Activated T-cell treated with anti-CD3 and anti-CD28 coated beads for 48 hours (primary cell): ENCODE results near the gene FAM78B.
A peak's percentile ranks its signal among the peaks of the same experiment; 100 is the strongest.

Experiments
- DNase-seq: peaks from one replicate; pipeline ENCODE4 v3.0.0-alpha.2; 2020; ENCODE audit warnings: low read depth

Gene FAM78B, protein sequence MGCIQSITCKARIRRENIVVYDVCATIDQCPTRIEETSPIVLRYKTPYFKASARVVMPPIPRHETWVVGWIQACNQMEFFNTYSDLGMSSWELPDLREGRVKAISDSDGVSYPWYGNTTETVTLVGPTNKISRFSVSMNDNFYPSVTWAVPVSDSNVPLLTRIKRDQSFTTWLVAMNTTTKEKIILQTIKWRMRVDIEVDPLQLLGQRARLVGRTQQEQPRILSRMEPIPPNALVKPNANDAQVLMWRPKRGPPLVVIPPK

DNA sequence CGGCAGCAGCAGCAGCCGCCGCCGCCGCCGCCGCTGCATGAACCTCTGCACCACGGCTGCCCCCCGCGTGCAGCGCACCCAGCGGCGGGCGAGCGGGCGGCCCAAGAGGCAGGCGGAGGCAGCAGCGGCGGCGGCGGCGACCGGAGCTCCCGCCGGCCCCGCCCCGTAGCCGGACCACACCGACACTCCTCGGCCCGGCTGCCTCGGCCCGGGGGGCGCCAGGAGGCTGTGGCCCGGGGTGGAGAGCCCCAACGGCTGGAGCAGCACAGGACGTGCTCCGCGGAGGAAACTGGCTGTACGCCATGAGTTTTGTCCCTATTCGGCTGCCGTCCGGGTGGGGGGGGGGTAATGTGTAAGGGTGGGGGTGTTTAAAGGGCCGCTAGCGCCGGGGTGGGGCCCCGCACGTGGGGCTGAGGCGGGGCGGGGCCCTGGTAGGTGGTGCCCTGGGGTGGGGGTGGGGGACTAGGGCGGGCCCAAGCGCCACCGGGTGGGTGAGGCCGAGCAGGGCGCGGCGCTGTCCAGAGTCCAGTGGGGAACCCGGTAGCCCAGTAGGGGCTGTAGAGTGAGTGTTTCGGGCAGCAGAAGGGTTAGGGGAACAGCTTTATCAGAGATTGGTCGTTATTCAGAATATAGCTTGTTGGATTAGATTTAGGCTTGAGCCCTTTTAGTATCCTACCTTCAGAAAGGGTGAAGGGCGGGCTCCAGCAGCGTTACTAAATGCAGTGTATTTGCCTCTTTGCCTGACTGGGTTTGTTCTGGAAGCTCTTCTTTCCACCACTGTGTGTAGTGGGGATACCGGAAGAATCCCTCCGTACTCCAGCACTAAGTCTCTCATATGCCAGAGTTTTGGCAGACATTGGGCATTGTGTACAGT lies at the start of gene FAM78B:
FAM78B (minus strand) TSS at position 304 of the 874 bp plus-strand sequence. CDS start 753 bp downstream, outside the sequence.
- DNase-seq: peak; percentile 53

DNA sequence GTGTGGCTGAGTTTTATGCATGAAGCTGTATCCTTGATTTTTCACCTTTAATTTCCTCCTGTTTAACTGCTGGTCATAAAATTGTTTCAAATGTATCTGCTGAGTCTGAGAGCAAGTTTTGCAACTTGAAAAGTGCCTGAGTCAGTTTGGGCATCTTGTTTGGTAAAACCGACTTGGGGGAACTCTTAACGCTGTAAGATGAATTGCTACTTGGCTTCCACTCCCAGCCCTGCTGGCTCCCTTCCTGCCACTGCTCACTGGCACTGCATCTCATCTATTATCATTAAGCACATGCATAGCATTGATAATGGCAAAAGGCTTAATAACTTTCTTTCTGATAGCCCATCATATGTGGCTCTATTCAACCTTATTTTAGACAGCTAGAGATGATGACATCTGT lies 35.7 kb upstream of the FAM78B start:
- no peak for DNase-seq

DNA sequence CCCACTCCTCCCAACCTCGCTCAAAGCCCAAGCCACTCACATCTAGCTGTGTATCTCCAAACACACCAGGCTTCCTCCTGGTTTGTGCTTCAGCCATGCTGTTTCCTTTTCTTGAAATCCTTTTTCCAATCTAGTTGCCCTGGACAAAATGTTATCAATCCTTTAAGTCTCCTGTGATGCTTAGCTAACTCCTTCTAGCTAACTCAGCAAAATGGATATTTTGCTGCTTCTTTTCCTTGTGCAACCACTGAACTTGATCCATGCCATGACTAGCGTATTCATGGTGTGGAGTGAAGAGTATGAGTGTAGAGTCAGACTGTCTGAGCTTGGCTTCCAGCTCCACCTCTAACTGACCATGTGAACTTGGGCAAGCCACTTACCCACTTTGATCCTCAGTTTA lies 33.9 kb upstream of the FAM78B start:
- DNase-seq: no peak

DNA sequence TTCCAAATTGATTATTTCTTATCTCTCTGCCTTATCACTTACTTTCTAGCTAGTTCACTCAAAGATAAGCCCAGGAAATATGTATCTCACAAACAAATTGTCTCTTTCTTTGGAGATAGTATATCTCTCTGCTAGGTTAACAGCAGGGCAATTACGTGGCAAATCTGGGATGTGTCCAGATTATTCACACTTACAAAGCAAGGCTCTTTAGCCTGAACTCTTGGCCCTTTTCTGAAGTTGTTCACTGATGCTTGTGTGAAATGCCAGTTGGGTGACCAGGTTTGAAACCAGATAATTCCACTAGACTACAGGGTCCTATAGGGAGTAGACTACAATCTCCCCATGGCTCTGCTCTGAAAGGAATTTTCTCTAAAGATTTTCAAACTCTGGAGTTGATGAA lies 30.8 kb upstream of the FAM78B start:
- DNase-seq: no peak

DNA sequence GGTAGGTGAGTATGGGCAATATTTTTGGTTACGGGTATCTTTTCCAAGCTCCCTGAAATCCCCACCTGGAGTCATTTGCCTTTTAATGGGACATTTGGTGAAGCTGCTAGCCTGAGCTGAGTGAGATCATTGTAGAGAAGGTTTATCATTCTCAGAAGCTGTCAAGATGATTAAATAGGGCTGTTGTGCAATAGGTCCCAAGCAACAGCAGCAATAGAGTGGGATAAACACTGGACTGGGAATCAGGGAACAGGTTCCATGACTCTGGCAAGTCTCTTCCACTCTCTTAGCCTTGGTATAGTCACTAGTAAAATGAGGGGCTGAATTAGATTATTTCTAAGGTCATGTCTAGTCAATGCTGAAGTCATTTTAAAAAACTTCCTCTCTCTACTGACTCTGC lies 30.3 kb upstream of the FAM78B start:
- no peak for DNase-seq

DNA sequence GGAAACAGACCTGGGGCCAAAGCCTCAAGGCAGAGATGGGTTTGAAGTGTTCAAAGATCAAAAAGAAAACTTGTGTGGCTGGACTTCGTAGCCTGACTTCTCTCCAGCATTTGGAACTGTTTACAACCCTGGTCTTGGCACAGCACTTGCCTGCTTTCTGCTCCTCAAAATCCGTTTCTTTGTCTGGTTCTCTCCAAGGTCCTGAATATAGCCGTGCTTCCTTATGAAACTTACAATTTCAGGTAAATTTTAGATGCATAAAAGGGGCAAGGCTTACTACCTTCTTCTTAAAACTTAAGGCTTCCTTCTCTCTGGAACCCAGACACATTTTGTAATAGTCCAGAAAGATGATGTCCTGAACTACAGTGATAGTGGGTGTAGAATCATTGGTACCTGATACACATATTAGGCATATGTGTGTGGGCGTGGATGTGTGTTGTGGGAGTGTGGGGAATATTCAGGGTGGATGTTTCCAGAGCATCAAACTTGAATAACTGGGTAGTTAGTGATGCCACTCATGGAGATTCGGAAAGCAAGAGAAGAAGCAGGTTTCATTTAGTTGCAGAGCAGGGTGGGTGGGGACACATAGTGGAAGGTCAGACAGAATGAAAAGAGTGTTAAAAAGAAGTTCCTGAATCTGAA lies 26.4 kb upstream of the FAM78B start:
- DNase-seq: no peak

DNA sequence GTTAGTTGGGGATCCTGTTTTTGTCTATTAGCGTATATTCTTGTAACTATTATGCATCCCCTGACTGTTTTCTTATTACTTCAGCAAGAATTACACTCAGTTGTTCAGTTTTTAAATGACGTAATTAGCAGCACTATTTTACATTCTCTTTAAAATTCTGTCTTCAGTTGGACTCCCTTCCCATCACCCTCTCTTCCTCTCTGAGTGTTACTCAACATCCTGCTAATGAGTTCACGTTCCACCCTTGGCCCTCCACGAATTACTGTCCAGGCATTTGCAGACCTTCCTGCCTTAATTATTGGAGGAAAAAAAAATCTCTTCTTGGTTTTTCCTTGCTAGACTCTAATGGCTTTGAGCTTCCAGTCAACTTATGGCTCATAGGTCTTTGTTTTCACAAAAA lies 23.6 kb upstream of the FAM78B start:
- no peak for DNase-seq

DNA sequence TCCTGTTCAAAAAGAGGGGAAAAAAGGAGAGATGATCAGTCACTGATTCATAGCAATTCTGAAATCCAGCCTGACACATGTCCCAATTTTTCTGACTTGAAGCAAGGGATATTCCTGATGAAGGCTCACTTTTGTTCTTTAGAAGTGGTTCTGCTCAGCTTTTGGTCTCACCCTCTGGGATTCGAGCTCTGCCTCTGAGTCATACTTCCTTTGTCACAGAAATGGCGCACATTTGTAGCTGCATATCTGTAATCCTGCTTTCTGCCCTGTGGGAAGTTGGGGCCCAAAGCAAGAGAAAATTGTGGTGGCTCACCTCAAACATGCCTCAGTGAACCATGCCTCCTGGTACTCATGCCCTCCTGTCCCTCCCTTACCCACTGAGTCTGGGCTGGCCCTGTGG lies 22.3 kb upstream of the FAM78B start:
- no peak for DNase-seq

DNA sequence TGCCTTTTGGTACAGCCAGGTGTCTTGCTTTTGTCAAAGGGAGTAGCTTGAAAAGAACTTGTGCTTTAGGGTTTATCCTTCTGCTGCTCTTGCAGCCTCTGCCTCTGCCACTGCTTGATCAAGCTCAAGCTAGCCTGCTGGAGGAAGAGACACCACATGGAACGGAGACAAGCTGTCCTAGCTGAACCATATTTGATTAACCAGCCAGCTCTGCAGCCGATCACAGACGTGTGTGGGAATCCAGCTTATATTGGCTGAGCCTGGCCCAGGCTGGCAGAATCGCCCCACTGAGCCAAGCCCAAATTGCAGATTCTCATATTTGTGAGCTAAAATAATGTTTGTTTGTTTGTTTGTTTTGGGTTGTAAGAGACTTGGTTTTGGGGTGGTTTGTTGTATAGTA lies 18.7 kb upstream of the FAM78B start:
- DNase-seq: no peak

DNA sequence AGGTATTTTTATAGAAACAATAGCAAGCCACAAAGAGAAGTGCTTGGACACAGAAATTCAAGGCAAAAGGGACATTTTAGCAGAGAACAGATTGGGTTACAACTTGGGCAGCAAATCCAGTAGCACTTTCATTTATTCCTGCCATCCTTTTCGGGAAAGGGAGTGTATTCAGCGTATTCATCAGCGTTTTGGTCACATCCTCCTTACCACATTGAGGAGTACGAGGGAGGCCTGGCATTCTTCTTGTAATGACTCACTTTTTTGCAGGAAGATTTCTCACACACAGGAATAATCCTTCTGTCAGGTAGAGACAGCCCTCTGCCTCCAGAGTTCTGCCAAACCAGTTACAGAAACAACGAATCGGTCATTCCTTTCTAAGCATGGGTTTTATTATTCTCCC lies 18.1 kb upstream of the FAM78B start:
- no peak for DNase-seq

DNA sequence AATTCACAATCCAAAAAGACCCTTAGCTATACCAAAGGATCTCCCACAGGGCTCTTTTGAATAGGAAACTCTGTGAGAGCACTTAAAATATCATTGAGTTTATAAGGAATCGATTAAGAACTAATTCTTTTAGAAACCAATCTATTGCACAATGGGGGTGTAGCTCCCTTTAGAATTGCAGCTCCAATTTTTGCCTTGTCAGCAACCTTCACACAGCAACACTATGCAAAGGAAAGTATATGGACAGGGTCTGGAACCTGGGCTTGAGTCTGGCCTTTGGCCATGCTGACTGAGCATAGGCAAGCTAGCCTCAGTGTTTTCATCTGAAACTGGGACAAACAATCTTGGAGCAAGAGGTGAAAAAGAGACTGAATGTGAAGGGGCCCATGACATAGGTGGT lies 17.2 kb upstream of the FAM78B start:
- DNase-seq: no peak

DNA sequence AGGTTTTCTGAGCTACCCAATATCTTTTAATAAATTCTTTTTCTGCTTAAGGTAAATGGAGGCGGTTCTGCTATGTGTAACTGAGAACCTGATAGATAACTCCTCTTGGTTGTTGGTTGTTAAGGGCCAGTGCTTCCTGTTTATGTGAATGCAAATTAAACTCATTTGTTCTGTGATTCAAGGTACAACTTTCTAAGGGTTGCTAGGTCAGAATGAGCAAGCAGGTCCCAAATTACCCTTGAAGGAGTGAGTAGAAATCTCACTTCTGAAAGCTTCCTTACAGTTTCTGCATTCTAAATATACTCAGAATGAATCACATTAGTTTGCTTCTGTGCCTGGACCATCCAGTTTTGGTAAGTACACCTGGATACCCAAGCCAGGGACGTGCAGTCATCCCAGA lies 15.5 kb upstream of the FAM78B start:
- no peak for DNase-seq

DNA sequence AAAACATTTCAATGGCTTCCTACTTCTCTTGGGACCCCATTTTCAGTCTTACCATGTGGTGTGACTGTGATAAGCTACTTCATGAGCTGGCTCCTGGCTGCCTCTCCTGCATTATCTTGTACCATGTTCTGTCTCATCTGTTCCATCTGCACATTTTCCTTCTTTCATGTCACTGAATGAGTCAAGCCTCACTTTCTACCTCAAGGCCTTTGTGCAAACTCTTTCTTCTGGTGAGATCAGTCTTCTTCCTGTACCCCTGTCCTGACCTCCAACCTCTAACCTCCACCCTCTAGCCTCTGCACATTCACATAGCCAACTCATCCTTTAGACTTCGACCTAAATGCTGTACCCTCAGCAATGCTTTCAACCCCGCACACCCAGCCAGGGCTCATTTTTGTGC lies 9.6 kb upstream of the FAM78B start:
- DNase-seq: no peak

DNA sequence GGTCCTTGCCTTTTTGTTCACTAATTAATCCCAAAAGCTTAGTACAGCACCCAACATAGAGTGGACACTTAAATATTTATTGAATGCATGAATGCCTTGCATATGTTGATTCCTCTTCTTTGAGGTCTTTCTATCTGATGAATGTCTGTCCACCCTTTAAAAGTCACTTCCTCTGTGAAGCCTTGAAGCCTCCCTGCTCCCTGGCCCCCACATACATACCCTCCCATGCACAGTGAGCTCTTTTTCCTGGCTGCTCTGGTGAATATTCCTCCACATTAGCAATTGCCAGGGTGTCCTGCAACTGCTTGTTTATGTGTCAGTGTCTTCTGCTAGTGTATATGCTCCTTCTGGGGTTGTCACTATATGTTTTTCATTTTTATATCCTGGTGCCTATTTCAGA lies 8.2 kb upstream of the FAM78B start:
- DNase-seq: no peak

DNA sequence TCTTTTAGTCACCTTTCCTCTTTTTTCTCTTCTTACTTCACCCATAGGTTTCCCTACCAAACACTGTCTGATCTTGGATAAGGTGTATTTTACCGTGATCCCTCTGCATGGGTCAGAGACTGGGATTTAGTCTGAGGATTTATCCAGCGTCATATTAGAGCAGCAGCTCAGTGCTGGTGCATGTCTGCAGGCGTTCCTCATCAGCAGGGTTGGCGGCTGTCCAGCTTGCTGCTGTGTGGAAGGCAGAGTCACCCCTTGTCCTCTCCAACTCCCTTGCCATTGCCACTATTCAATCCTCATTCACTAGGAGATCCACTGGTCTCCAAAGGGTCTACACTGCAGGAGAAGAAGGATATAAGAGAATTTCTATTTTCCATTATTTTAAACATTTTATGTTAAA lies 7.3 kb upstream of the FAM78B start:
- no peak for DNase-seq

DNA sequence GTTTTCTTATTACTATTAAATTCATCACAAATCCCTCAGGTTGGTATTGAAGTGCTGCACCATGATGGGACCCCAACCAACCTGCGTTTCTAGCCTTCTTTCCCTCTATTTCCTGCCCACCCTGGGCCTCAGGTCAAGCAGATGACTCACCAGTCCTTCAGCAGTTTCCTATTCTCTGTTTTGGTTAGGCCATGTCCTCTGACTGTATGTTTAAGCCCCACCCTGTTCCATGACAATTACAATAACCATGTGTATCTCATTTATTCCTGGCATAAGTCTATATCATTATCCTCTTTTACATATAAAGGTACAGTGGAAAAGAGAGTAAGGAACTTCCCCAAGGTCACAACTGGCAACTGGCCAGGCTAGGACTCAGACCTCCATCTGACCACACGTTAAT lies 5.3 kb upstream of the FAM78B start:
- DNase-seq: no peak

DNA sequence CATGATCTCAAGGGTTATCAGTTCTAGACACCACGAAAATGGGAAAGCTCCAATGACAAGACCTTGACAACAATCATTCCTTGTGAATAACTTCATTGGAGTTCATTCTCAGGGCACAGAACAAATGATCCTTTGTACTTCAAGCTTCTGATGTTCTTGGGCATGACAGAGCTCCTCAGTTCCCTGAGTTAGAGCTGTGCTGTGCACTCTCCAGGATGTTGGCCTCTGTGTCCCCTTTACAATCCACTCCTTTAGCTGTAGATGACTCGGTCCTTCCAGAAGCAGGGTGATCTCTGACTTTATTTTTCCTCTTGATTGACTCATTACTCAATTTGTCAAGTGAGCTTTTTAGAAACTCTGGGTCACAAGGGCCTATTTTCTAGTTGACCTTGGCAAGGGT lies 3.9 kb upstream of the FAM78B start:
- no peak for DNase-seq

DNA sequence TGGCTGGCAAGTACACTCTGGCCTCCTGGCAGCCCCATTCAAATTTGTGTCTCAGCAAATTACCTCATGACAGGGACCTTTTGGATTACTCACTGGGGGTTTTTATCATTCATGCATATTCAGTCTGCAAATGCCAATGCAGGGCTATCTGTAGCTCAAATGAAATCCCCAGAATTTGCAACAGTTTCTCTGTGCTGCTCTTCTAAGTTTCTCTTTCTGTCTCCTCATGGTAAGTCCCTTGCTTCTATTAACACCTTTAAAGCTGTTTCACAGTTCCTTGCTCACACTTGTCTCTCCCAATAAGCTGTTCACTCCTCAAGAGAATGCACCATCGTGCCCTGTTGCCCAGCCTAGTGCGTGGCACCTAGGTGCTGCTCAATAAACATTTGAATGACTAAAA lies 3.3 kb upstream of the FAM78B start:
- no peak for DNase-seq

DNA sequence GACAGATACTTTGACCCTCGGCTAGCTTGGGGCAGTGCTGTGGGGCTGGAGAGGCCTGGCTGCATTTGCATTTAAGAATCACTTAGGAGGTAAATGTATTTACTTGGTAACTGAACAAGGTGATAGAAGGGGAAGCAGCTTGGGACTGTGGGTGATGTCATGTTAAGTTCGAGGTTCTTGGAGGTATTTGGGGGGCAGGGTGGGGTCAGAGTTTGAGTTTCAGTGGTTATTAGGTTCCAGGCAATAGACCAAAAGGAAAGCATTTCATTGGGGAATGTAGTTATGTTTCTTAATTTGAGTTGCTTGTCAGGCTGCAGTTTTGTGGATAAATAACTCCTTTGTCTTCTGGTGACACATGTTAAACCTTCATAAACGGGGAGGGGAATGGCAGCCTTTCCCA lies 2.4 kb upstream of the FAM78B start:
- DNase-seq: no peak

DNA sequence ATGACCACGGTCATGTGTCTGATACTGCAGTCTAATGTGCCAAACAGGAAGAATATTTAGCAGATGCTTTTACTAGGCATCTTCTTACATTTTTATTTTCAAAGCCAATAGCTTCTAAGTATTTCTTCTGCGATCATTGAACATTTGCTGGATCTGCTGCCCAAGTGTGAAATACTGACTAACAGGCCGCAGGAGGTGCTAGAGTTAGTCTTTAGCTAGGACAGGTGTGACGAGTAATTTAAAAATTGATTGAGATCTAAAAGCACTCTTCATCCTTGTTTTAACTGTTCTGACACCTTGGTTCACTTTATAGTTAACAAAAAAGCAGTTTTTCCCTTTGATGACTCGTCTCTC lies 748 bp upstream of the FAM78B start:
- DNase-seq: no peak

DNA sequence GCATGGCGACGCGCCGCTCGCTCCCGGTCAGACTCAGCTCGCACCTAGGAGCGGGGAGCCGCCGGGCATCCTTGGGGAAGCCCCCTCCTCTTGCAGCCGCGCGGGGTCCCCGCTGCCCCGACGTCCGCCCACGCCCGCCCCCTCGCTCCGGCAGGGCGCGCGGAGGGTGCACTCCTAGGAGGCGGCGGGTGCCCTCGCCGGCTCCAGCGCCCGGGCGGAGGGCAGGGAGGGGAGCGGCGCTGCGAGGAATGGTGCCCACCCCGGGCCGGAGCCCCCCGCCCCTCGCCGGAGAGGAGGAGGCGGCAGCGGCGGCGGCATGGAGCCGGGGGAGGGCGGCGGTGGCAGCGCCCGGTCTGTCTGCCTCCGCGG lies 488 bp downstream of the FAM78B start:
- no peak for DNase-seq

DNA sequence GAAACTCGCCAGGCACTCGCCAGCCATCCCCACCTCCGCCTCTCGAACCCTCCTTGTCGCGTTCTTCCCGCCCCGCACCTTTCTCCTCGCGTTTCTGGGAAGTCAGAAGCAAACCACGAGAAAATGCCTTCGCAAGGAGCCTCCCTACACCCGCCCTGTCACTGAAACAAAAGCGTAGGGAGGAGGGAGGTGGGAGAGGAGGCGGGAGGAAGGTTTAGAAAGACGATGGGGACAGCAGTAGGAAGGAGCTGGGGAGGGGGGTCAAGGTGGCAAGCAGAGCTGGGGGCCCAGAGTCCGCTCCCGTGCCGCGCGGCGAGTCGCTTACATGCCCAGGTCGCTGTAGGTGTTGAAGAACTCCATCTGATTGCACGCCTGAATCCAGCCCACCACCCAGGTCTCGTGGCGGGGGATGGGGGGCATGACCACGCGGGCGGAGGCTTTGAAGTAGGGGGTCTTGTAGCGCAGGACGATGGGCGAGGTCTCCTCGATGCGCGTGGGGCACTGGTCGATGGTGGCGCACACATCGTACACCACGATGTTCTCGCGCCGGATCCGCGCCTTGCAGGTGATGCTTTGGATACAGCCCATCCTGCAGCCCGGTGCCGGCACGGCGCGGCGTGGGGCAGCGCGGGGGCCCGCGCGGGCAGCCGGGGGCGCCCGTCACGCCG lies 1.0 kb downstream of the FAM78B start:
- no peak for DNase-seq
